ENCODE measurements around the gene CCDC7. TPM values are rescaled to one million over a fixed set of nuclear protein-coding genes. Genes with fewer than 3 reads are reported as not detected.

CCDC7 gene
- polyA plus RNA-seq, 1 experiment, result 1.9 TPM

DNA sequence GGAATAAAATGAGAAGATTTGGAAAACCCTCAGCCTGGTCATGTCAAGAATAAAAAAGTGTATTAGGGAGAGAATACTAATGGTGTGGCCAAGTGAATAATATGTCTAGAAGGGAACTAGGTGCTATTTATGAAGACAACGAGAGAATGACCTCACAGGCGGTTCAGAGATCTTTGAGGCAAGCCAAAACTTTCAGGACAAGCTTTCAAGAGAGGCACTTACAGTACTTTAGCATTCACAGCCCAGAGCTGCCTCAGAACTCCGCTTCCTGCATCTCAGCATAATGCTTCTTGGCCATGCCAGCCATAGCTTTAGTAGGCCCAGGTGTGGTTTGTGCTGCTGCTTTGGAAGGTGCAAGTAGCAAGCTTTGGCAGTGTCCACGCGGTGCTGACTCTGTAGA, 37.2 kb upstream of the CCDC7 start:
- H3K27me3 ChIP-seq (ENCODE audit: control insufficient read depth, insufficient read depth, low read length), result no peaks in the 10 kb centered on the region
- ChIA-PET POLR2A (no interaction called here), CTCF (no interaction called here)
- no peak for DNase-seq (ENCODE audit: low read depth, low spot score)
- TF ChIP-seq, protein P1, sequence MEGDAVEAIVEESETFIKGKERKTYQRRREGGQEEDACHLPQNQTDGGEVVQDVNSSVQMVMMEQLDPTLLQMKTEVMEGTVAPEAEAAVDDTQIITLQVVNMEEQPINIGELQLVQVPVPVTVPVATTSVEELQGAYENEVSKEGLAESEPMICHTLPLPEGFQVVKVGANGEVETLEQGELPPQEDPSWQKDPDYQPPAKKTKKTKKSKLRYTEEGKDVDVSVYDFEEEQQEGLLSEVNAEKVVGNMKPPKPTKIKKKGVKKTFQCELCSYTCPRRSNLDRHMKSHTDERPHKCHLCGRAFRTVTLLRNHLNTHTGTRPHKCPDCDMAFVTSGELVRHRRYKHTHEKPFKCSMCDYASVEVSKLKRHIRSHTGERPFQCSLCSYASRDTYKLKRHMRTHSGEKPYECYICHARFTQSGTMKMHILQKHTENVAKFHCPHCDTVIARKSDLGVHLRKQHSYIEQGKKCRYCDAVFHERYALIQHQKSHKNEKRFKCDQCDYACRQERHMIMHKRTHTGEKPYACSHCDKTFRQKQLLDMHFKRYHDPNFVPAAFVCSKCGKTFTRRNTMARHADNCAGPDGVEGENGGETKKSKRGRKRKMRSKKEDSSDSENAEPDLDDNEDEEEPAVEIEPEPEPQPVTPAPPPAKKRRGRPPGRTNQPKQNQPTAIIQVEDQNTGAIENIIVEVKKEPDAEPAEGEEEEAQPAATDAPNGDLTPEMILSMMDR (IDR thresholded peaks at IDR 0.05; ENCODE audit: low read depth, low read length), result no peak
- no peak overlapping the region for H3K4me3 ChIP-seq (ENCODE audit: low read depth, low read length)
- no peaks in the 10 kb centered on the region for H3K9me3 ChIP-seq (ENCODE audit: control insufficient read depth, insufficient read depth, low read length)
- H3K27ac ChIP-seq (ENCODE audit: low read depth, low read length), result no peak overlapping the region

DNA sequence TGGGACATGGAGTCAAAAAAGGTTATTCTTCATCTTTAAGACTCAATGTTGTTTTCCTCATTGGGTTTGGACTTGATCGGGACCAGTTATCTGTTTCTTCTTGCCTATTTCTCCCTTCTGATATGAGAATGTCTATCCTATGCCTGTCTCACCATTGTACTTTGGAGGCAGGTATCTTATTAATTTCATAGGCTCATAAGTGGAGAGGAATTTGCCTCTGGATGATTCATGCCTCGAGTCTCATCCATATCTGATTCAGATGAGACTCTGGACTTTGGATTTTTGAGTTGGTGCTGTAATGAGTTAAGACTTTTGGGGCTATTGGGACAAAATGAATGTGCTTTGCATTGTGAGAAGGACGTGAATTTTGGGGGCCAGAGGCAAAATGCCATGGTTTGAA, 36.2 kb upstream of the CCDC7 start:
- H3K27me3 ChIP-seq (ENCODE audit: control insufficient read depth, insufficient read depth, low read length), result no peaks in the 10 kb centered on the region
- no peak for DNase-seq (ENCODE audit: low read depth, low spot score)
- no peak overlapping the region for H3K4me3 ChIP-seq (ENCODE audit: low read depth, low read length)
- H3K27ac ChIP-seq (ENCODE audit: low read depth, low read length), result no peak overlapping the region
- POLR2A ChIA-PET, result no interaction called here
- H3K9me3 ChIP-seq (ENCODE audit: control insufficient read depth, insufficient read depth, low read length), result no peaks in the 10 kb centered on the region
- CTCF ChIA-PET, result no interaction called here
- TF ChIP-seq, protein P1 (IDR thresholded peaks at IDR 0.05; ENCODE audit: low read depth, low read length), result no peak

DNA sequence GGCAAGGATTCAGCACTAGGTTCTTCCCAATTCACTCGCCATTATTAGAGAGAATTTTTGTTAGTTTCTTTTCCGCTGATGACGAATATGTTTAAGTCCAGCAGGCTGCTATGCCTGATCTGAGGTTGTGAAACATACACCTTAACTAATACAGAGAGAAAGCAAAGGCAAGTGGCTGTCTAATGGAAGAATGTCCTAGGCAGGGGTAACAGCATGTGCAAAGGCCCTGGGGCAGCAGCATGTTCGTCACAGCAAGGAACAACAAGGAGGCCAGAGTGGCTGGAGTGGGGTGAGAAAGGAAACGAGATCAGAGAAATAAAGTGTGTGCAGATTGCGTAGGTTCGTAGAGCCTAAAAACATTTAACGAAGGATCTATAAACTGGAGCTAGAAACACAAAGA, 35.4 kb upstream of the CCDC7 start:
- Histone ChIP-seq H3K4me3 (ENCODE audit: low read depth, low read length) (no peak overlapping the region), H3K9me3 (ENCODE audit: control insufficient read depth, insufficient read depth, low read length) (no peaks in the 10 kb centered on the region), H3K27me3 (ENCODE audit: control insufficient read depth, insufficient read depth, low read length) (no peaks in the 10 kb centered on the region), H3K27ac (ENCODE audit: low read depth, low read length) (no peak overlapping the region)
- no peak for DNase-seq (ENCODE audit: low read depth, low spot score)
- TF ChIP-seq, protein P1 (IDR thresholded peaks at IDR 0.05; ENCODE audit: low read depth, low read length), result no peak
- POLR2A ChIA-PET, result no interaction called here
- CTCF ChIA-PET, result no interaction called here

DNA sequence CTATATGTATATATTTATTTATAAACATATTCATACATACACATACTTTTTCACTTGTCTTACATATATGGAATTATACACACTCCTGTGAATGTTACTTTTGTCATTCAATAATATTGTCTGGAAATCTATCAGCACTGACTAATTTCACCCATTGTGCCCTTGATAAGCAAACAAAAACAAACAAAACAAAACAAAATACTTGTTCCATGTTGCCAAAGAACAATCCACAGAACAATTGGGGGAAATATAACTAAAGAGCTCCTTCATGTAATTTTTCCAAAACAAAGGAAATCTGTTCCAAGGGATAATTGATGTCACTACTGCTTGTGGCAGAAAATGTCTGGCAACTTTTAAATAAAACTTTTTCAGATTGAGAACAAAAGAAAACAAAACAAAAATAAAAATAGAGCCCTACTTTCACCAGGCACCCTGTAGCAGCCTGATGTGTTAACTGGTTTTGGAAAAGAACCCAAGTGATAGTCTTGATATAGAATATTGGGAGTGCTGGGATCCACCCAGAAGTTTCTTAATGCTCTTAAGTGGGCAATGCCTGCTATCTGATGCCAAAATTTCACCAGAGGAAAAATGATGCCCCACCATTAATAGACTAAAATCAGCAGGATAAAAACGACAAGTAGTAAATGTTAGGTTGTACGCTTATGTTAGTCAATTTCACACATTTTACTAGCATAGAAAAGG, 34.0 kb upstream of the CCDC7 start:
- no peak for DNase-seq (ENCODE audit: low read depth, low spot score)
- H3K27ac ChIP-seq (ENCODE audit: low read depth, low read length), result no peak overlapping the region
- CTCF ChIA-PET, result interaction anchor here (0.6 kb wide), 1 partner anchor 35 kb away, joined by 3 read pairs; no protein-coding TSS in a partner anchor
- no peaks in the 10 kb centered on the region for H3K27me3 ChIP-seq (ENCODE audit: control insufficient read depth, insufficient read depth, low read length)
- POLR2A ChIA-PET, result no interaction called here
- no peak overlapping the region for H3K4me3 ChIP-seq (ENCODE audit: low read depth, low read length)
- no peaks in the 10 kb centered on the region for H3K9me3 ChIP-seq (ENCODE audit: control insufficient read depth, insufficient read depth, low read length)
- TF ChIP-seq, protein P1 (IDR thresholded peaks at IDR 0.05; ENCODE audit: low read depth, low read length), result no peak

DNA sequence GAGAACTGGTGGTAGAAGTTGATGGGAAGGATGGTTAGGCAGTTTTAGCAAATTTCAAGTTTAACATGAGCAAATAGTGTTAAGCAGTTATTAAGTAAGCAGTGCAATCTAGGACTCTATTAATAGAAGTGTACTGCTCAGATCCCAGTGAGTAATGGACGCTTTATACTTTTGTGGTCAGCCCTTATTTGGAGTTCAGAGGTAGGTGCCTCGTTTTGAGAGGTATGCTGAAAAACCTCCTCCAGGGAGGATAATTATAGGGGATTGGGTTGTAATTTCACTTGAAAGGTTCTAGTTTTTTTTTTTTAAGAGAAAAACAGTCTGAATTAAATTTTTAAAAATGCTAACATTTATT, 33.5 kb upstream of the CCDC7 start:
- TF ChIP-seq, protein P1 (IDR thresholded peaks at IDR 0.05; ENCODE audit: low read depth, low read length), result no peak
- Histone ChIP-seq H3K27me3 (ENCODE audit: control insufficient read depth, insufficient read depth, low read length) (no peaks in the 10 kb centered on the region), H3K4me3 (ENCODE audit: low read depth, low read length) (no peak overlapping the region), H3K9me3 (ENCODE audit: control insufficient read depth, insufficient read depth, low read length) (no peaks in the 10 kb centered on the region), H3K27ac (ENCODE audit: low read depth, low read length) (no peak overlapping the region)
- DNase-seq (ENCODE audit: low read depth, low spot score), result no peak
- CTCF ChIA-PET, result no interaction called here
- POLR2A ChIA-PET, result no interaction called here
